BLaER1 treated with 17β-estradiol and CSF1 and Interleukin-3, amounts not matched to agents 10 nM and 100 nM (cell line): ENCODE data around the gene LNPEP.

ENCODE experiments used
- H3K27ac ChIP-seq, 11 experiments: shearing (Covaris generic); formaldehyde crosslinking; 2 replicates each; pipeline ENCODE4 v1.8.1; 2022
- H3K27me3 ChIP-seq, 11 experiments: shearing (Covaris generic); formaldehyde crosslinking; 2 replicates each; pipeline ENCODE4 v1.8.1; 2022
- H3K36me3 ChIP-seq, 11 experiments: shearing (Covaris generic); formaldehyde crosslinking; 2 replicates each; pipeline ENCODE4 v1.8.1; 2022
- H3K4me1 ChIP-seq, 10 experiments: shearing (Covaris generic); formaldehyde crosslinking; 2 replicates each; pipeline ENCODE4 v1.8.1; 2022
- H3K4me2 ChIP-seq, 11 experiments: shearing (Covaris generic); formaldehyde crosslinking; 2 replicates each; pipeline ENCODE4 v1.8.1; 2022
- H3K4me3 ChIP-seq, 10 experiments: shearing (Covaris generic); formaldehyde crosslinking; 2 replicates each; pipeline ENCODE4 v1.8.1; 2022
- H3K9ac ChIP-seq, 11 experiments: shearing (Covaris generic); formaldehyde crosslinking; 2 replicates each; pipeline ENCODE4 v1.8.1; 2022
- H3K9me3 ChIP-seq, 11 experiments: shearing (Covaris generic); formaldehyde crosslinking; replicated peaks in 1 of 11; 2 replicates each; pipeline ENCODE4 v1.8.1; 2022
- H4K20me1 ChIP-seq, 11 experiments: shearing (Covaris generic); formaldehyde crosslinking; 2 replicates each; pipeline ENCODE4 v1.8.1; 2022
- Cebpa-rat ChIP-seq, 11 experiments: shearing (Covaris generic); IDR thresholded peaks; 2 replicates each; pipeline ENCODE4 v1.8.1; 2022

Gene LNPEP

DNA sequence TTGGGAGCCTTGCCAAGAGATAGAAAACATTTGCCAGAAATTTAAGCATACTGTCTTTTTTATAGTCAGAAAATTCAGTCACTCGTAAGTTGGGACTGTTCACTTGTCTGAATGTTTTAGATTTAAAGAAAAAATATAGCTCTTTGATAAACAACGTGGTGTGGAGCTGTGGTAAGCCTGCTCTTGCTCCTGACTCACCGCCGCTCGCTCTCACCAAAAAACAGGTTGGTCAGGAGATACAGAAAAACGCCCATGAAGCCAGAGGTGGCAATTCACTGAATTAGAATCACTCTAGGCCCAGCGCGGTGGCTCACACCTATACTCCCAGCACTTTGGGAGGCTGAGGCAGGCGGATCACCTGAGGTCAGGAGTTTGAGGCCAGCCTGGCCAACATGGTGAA lies 6.2 kb downstream of the LNPEP start:
- H3K27ac ChIP-seq, result no peak overlapping the region
- TF ChIP-seq Cebpa-rat (IDR thresholded peaks at IDR 0.05), result no peak
- no peaks in the 10 kb centered on the region for H3K27me3 ChIP-seq
- peaks cover 0 to 40% (median 24%) of the 10 kb centered on the region in 11 experiments; a peak in 18 of 22 replicates for H3K36me3 ChIP-seq
- no peak overlapping the region for H3K9ac ChIP-seq
- H3K4me2 ChIP-seq, result no peak overlapping the region
- H3K9me3 ChIP-seq, result peaks cover 0 to 16% (median 7%) of the 10 kb centered on the region in 11 experiments; a peak in 7 of 22 replicates
- H3K4me3 ChIP-seq, result no peak overlapping the region
- H4K20me1 ChIP-seq, result peaks cover 5 to 77% (median 36%) of the 10 kb centered on the region in 11 experiments; a peak in 14 of 22 replicates
- peaks cover 12 to 26% (median 18%) of the 10 kb centered on the region in 10 experiments for H3K4me1 ChIP-seq

DNA sequence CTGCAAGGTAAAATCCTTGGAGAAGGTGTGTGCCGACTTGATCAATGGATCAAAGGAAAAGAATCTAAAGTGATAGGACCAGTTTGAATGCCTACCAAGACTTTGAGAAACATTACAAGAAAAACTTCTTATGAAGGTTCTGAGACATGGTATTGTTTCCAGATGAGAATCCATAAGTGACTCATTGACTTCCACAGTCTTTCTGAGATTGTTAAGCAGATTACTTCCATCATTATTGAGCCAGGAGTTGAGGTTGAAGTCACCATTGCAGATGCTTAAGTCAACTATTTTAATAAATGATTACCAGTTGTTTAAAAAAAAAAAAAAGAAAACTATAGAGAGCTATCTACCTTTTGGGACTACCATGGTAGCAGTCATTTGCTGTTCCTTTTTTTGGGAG lies 7.0 kb downstream of the LNPEP start:
- TF ChIP-seq Cebpa-rat (IDR thresholded peaks at IDR 0.05), result no peak
- no peak overlapping the region for H3K4me2 ChIP-seq

DNA sequence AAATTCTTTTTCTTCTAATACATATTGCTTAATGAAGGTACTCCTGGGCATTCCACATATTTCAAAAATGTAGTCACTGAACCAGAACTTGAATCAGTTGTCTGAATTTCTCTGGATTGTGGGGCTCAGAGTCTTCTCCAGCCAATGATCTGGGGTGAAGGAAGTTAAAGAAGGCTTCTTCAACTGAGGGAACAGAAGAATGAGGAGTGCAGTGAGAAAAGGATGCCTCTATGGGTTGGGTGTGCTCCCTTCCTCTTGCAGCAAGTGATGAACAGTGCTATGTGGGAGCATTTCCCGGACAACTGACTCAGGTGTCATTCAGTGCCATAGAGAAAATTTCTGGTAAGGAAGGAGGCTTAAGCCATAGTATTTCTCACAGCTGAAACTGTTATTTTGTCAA lies 7.9 kb downstream of the LNPEP start:
- H3K27me3 ChIP-seq, result no peaks in the 10 kb centered on the region
- H3K9ac ChIP-seq, result no peak overlapping the region
- peaks cover 0 to 60% (median 24%) of the 10 kb centered on the region in 11 experiments; a peak in 11 of 22 replicates for H4K20me1 ChIP-seq
- H3K4me1 ChIP-seq, result peaks cover 0 to 9% (median under 1%) of the 10 kb centered on the region in 10 experiments; a peak in 11 of 20 replicates
- no peak overlapping the region for H3K4me2 ChIP-seq
- TF ChIP-seq Cebpa-rat (IDR thresholded peaks at IDR 0.05), result no peak
- H3K9me3 ChIP-seq, result peaks cover 9 to 30% (median 18%) of the 10 kb centered on the region in 11 experiments; a peak in 20 of 22 replicates
- no peak overlapping the region for H3K4me3 ChIP-seq
- H3K36me3 ChIP-seq, result peaks cover 0 to 48% (median 32%) of the 10 kb centered on the region in 11 experiments; a peak in 19 of 22 replicates
- H3K27ac ChIP-seq, result no peak overlapping the region

More for the DNA sequence above, 7.0 kb downstream of the LNPEP start:
- H3K4me1 ChIP-seq, result peaks cover 8 to 18% (median 9%) of the 10 kb centered on the region in 10 experiments
- H3K27me3 ChIP-seq, result no peaks in the 10 kb centered on the region
- peaks cover 0 to 42% (median 25%) of the 10 kb centered on the region in 11 experiments; a peak in 18 of 22 replicates for H3K36me3 ChIP-seq
- peaks cover under 1 to 22% (median 9%) of the 10 kb centered on the region in 11 experiments; a peak in 19 of 22 replicates for H3K9me3 ChIP-seq
- peaks cover 2 to 68% (median 30%) of the 10 kb centered on the region in 11 experiments; a peak in 14 of 22 replicates for H4K20me1 ChIP-seq
- H3K27ac ChIP-seq, result no peak overlapping the region
- no peak overlapping the region for H3K4me3 ChIP-seq
- H3K9ac ChIP-seq, result no peak overlapping the region

DNA sequence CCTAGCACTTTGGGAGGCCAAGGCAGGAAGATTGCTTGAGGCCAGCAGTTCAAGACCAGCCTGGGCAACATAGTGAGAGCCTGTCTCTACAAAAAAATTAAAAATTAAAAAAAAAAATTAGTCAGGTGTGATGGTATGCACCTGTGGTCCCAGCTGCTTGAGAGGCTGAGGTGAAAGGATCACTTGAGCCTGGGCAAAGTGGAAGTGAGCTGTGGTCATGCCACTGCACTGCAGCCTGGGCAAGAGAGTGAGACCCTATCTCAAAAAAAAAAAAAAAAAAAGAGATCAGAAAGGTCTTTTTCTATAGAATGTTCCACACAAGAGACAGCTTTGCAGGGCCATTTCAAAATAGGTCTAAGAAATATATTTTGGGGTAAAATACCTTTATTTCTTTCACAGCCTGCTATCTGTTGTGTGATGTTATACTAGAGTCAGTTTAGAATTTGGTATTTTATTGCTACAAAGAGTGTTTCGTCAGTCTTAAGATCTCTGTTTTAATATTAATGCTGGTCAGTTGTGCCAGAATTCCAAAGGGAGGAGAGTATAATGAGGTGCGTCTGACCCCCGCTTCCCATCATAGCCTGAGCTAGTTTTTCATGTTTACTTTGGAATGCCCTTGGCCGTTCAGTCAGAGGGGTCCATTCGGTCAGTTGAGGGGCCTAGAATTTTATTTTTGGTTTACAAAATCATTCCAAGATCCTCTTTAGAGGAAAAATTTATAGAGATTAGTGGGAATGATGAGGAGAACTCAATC lies 9.4 kb downstream of the LNPEP start:
- H3K4me3 ChIP-seq, result no peak overlapping the region
- TF ChIP-seq Cebpa-rat (IDR thresholded peaks at IDR 0.05), result no peak
- no peak overlapping the region for H3K9ac ChIP-seq
- no peak overlapping the region for H3K4me2 ChIP-seq
- H3K4me1 ChIP-seq, result 0 out of 20 replicates have a peak, but pooled peaks cover 0 to 6% (median 0%) of the 10 kb centered on the region in 10 experiments
- H3K27ac ChIP-seq, result no peak overlapping the region
- H3K9me3 ChIP-seq, result peaks cover 23 to 46% (median 33%) of the 10 kb centered on the region in 11 experiments; a peak in 21 of 22 replicates
- H3K27me3 ChIP-seq, result no peaks in the 10 kb centered on the region
- peaks cover 6 to 63% (median 46%) of the 10 kb centered on the region in 11 experiments; a peak in 21 of 22 replicates for H3K36me3 ChIP-seq
- H4K20me1 ChIP-seq, result peaks cover 0 to 54% (median 24%) of the 10 kb centered on the region in 11 experiments; a peak in 11 of 22 replicates

DNA sequence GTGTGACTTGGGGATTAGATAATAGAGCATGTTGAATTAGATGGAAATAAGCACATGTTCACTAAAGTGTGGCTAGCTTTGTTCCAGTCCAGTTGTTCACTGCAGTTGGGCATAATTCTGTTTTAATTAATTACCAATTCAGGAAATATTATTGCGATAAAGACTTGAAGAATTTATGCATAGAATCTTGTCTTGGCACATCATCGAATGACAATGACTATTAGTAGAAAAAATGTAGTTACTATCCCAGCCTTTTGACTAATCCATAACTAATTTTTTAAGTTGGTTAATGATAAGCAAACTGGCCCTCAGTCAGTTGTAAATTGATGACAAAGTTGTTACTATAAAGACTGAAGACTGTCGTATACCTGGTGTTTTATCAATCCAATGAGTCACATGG lies 10.5 kb downstream of the LNPEP start:
- Histone ChIP-seq H3K9me3 (peaks cover 31 to 53% (median 44%) of the 10 kb centered on the region in 11 experiments; a peak in 21 of 22 replicates), H3K4me2 (no peak overlapping the region), H4K20me1 (peaks cover 0 to 48% (median 24%) of the 10 kb centered on the region in 11 experiments; a peak in 11 of 22 replicates), H3K4me3 (no peak overlapping the region), H3K27me3 (no peaks in the 10 kb centered on the region), H3K27ac (no peak overlapping the region), H3K9ac (no peak overlapping the region), H3K4me1 (0 out of 20 replicates have a peak, but pooled peaks cover 0 to 6% (median 0%) of the 10 kb centered on the region in 10 experiments), H3K36me3 (peaks cover 13 to 63% (median 46%) of the 10 kb centered on the region in 11 experiments; a peak in 21 of 22 replicates)
- TF ChIP-seq Cebpa-rat (IDR thresholded peaks at IDR 0.05), result no peak

DNA sequence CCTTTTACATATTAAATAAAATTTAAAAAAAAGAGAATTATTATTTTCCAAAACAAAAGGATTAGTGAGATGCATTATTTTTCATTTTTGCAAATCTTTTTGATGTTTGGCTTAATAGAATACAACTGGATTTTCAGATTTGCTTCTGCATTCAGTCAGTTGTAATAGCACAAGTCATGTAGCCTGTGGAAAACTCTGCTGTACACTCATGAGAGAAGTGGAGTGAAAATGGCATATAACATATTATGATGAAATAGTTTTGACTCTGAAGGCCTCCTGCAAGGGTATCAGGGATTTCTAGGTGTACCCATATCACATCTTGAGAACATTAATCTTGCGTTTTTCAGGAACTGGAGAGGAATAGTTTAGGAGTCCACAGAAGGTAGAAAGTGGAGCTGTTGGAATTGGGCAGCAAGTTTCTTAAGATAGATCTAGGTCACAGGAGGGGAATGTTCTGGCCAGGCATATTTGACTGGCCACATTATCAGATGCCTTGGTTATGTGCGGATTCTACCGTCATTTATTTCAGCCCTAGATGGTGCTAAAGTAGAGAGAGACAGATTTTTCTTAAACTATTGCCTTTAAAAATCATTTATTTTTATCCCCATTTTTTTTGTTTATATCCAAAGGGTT lies 16.4 kb downstream of the LNPEP start:
- Histone ChIP-seq H3K4me1 (peaks cover 1 to 8% (median 3%) of the 10 kb centered on the region in 10 experiments; a peak in 14 of 20 replicates), H3K9me3 (peaks cover 37 to 71% (median 63%) of the 10 kb centered on the region in 11 experiments; a peak in 21 of 22 replicates)

DNA sequence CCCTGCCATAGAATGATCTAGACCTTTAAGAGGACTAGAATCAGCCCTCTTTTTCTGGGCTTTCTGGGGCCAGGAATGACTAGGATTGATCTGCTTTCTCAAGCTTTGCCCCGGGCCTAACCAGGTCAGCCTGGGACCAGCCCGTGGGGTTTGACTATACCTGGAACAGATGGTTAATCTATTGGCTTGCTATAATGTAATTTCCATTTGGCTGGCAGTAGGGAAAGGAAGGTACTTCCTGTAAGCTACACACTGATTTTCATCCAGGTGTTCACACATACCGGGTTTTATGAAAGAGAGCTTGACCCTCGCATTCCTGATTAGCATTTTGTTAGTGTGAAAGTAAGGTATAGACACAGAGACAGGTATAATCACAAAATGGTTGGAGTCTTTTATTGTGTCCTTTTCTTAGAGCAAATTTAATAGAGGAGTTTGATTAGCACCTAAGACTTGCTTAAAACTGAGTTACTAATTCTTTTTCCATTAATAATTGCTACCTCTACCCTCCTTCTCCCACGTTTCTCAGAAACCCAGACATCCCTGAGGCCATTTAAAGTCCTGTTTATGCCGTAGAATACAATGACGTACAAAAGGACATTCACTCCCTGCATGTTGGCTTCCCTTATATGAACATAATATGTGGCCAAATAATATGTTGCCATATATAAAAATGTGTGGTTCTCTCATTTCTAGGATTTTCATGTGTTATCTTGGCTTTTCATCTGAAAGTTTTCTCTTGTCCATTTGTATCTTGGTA lies 17.3 kb downstream of the LNPEP start:
- Histone ChIP-seq H3K9me3 (peaks cover 33 to 71% (median 58%) of the 10 kb centered on the region in 11 experiments; a peak in 21 of 22 replicates), H3K4me1 (peaks cover 11 to 17% (median 13%) of the 10 kb centered on the region in 10 experiments; a peak in 19 of 20 replicates), H3K27ac (no peak overlapping the region), H3K9ac (no peak overlapping the region), H3K4me3 (no peak overlapping the region), H3K36me3 (peaks cover 13 to 65% (median 42%) of the 10 kb centered on the region in 11 experiments; a peak in 21 of 22 replicates), H4K20me1 (peaks cover 0 to 34% (median 0%) of the 10 kb centered on the region in 11 experiments; a peak in 6 of 22 replicates), H3K4me2 (no peak overlapping the region), H3K27me3 (no peaks in the 10 kb centered on the region)
- TF ChIP-seq Cebpa-rat (IDR thresholded peaks at IDR 0.05), result no peak

More for the DNA sequence above, 16.4 kb downstream of the LNPEP start:
- no peak overlapping the region for H3K4me3 ChIP-seq
- no peaks in the 10 kb centered on the region for H3K27me3 ChIP-seq
- H3K27ac ChIP-seq, result no peak overlapping the region
- no peak for TF ChIP-seq Cebpa-rat (IDR thresholded peaks at IDR 0.05)
- H4K20me1 ChIP-seq, result peaks cover 0 to 25% (median 0%) of the 10 kb centered on the region in 11 experiments; a peak in 5 of 22 replicates
- no peak overlapping the region for H3K4me2 ChIP-seq
- no peak overlapping the region for H3K9ac ChIP-seq
- H3K36me3 ChIP-seq, result peaks cover 13 to 69% (median 44%) of the 10 kb centered on the region in 11 experiments; a peak in 21 of 22 replicates
